PC-9 (cell line): ENCODE results near the gene PARN.

ENCODE experiments used
- EZH2 ChIP-seq: fragments of 200-600 bp; sonication (generic); IDR thresholded peaks from 2 replicates; pipeline ENCODE4 v1.8.0; 2017; ENCODE audit warnings: antibody characterized with exemption, low read depth
- TF ChIP-seq, protein P1 (sequence below): fragments of 200-600 bp; sonication (generic); conservative IDR thresholded peaks from 2 replicates; pipeline ENCODE4 v1.6.1; 2017; ENCODE audit warnings: mixed run types, antibody characterized with exemption, mild to moderate bottlenecking, moderate library complexity

DNA sequence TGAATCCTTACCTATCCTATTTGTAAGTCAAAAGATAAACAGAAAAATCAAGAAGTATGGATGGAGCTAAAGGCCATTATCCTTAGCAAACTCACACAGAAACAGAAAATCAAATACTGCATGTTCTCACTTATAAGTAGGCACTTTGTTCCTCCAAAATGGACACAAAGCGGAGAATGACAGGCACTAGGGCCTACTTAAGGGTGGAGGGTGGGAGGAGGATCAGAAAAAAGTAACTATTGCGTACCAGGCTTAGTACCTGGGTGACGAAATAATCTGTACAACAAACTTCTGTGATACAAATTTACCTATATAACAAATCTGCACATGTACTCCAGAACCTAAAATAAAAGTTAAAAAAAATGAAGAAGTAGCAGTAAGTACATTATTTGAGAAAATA, 164.3 kb downstream of the PARN start:
- TF ChIP-seq, protein P1, sequence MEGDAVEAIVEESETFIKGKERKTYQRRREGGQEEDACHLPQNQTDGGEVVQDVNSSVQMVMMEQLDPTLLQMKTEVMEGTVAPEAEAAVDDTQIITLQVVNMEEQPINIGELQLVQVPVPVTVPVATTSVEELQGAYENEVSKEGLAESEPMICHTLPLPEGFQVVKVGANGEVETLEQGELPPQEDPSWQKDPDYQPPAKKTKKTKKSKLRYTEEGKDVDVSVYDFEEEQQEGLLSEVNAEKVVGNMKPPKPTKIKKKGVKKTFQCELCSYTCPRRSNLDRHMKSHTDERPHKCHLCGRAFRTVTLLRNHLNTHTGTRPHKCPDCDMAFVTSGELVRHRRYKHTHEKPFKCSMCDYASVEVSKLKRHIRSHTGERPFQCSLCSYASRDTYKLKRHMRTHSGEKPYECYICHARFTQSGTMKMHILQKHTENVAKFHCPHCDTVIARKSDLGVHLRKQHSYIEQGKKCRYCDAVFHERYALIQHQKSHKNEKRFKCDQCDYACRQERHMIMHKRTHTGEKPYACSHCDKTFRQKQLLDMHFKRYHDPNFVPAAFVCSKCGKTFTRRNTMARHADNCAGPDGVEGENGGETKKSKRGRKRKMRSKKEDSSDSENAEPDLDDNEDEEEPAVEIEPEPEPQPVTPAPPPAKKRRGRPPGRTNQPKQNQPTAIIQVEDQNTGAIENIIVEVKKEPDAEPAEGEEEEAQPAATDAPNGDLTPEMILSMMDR = no peak
- TF ChIP-seq EZH2 = no peak
